GM18505 (cell line): ENCODE data around the gene ABHD14A.
A peak's percentile ranks its signal among the peaks of the same experiment; 100 is the strongest.

Experiments
- ATAC-seq: cut with Tn5 transposase; IDR thresholded peaks from one replicate; pipeline ENCODE4 v1.9.1; 2021; ENCODE audit not compliant: unreplicated experiment
- POLR2A ChIP-seq: IDR thresholded peaks from 4 replicates; pipeline ENCODE4 v1.6.1; 2011; ENCODE audit warnings: borderline replicate concordance; ENCODE audit not compliant: insufficient read depth, insufficient read length; ENCODE audit errors: extremely low read depth

Gene ABHD14A

GRCh38 chr3:51995346-51996163 lies 20.7 kb downstream of the ABHD14A start, which contains the start of gene RPL29:
RPL29 (minus strand) TSS chr3:51995895; CDS start chr3:51995461, 434 bp downstream.
- TF ChIP-seq POLR2A: peak; percentile 98
- peak; percentile 87 for ATAC-seq

GRCh38 chr3:51997172-51997571 lies 22.3 kb downstream of the ABHD14A start:
- no peak for TF ChIP-seq POLR2A
- no peak for ATAC-seq

DNA sequence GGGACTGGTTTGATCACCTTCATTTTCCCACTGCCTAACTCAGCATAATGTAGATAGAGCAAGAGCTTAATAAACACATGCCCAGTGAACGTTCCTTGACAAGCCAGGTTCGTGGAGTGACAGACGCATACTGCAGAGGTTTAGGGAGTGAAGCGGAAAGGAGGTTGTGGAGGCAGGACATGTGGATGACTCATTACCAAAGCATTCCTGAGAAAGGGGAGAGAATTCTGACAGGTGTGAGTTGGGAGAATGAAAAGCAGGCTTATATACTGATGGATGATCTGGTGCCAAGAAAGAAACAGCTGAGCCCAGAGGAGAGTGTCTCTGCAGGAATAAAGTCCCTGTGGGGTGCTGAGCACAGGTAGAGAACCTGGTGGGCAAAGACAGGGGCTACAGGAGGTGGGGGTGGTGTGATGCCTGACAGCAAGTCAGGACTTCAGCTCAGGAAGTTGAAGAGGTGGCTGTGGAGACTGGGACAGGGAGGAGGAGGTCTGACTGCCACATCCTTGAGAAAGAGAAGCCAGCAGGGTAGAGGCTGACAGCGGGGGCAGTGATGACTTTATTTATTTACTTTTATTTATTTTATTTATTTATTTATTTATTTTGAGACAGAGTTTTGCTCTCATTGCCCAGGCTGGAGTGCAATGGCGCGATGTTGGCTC lies 23.2 kb downstream of the ABHD14A start:
- TF ChIP-seq POLR2A: no peak
- no peak for ATAC-seq

GRCh38 chr3:51998774-51999173 lies 23.9 kb downstream of the ABHD14A start:
- TF ChIP-seq POLR2A: no peak
- ATAC-seq: no peak

DNA sequence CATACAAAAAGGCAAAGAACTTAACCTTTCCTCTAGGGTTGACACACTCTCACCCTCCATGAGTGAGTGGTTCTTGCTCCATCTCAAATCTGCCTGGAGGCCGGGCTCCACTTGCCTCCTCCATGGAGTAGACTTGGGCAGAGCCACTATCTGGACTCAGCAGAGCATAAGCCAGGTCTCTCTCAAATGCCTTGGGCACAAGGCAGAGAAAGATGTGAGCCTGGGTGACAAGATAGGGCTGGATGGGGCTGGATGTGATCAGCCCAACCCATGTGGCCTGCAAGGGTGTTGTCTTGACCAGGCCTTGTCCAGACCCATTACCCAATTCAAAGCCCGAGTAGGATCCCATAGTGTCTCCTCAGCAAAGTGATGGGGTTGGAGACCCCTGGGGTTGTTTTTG lies 25.0 kb downstream of the ABHD14A start:
- no peak for ATAC-seq
- no peak for TF ChIP-seq POLR2A

- TF ChIP-seq POLR2A: no peak
- peak; percentile 70 for ATAC-seq
These were observed 26.6 kb downstream of the ABHD14A start for GRCh38 chr3:52001443-52001974.

GRCh38 chr3:52002748-52003147 lies 27.9 kb downstream of the ABHD14A start:
- no peak for ATAC-seq
- no peak for TF ChIP-seq POLR2A

DNA sequence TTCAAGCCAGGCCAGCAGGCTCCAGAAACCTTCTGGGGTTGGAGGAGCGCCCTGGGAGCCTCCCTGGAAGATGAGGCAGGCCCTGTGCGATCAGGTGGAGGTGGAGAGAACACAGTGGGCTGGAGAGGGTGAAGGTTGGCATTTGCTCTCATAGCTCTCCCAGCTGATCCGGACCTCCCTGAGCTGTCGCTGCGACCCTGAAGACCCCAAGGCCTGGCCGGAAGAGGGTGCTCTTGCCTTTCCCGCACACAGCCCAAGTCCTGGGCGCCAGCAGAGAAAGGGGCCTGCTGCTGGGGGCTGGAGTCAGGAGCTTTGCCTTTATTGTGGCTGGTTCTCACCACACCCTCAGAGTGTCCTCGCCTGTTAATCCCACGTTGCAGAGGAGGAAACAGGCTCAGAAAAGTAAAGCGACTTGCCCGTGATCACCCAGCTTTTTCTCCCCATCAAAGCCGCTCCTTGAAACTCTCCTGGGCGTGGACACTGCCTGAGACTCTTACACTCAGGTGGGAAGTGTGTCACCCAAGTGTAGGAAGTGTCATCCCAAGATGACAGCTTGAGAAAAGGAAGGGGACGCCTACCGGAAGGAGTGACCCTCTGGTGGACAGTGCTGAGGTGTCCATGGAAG lies 29.4 kb downstream of the ABHD14A start:
- no peak for ATAC-seq
- TF ChIP-seq POLR2A: no peak

- TF ChIP-seq POLR2A: no peak
- ATAC-seq: no peak
These were observed 30.1 kb downstream of the ABHD14A start for GRCh38 chr3:52004906-52005395.

DNA sequence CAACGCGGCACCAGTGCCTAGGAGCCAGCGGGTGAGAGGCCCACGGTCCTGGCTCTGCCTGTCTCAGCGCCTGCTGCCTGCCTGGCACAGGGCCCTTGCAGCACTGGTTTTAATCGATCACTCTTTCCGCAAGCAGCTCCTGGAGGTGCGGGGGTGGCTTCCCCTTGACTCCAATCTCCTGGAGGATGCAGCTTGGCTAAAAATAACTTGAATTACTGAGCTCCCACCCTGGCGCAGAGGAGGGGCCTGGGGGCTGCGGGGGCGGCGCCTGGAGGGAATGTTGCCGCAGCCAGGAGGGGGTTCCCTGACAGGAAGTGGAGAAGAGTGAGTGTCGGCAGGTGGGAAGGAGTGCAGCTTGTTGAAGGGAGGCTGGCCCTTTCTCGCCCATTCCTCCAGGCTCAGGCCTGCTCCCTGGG lies 30.7 kb downstream of the ABHD14A start:
- ATAC-seq: no peak
- no peak for TF ChIP-seq POLR2A

DNA sequence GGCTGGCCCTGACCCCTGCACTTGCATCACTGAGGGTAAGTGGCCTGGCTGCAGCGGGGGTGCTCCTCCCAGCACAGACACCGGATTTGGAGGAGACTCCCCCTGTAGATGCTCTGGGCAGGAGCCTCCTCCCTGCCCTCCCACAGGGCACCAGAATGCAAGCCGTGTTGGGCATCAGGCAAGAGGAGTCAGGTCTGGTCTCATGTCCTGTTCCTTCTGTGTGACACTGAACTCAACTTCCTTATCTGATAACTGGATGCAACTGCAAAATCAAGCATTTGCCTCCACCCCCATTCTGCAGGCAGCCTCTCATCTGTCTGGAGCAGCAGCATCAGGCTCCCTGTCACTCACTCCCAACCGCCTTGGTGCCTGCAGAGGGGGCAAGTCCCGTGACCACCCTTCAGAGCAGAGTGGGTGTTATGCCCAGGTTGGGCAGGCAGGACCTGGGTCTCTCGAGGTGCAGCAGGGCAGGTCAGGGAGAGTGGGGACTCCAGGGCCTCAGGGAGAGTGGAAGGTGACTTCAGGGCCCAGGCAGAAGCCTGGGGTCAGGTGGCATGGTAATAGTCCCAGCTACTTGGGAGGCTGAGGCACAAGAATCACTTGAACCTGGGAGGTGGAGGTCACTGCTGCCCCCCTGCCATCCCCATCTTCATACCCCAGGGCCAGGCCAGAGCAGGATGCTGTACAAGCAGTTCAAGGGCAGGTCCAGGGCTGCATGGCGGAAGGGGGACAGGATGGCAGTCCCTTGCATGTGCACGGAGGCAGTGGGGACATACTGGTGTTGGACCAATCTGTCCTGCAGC lies 31.4 kb downstream of the ABHD14A start:
- TF ChIP-seq POLR2A: no peak
- no peak for ATAC-seq

DNA sequence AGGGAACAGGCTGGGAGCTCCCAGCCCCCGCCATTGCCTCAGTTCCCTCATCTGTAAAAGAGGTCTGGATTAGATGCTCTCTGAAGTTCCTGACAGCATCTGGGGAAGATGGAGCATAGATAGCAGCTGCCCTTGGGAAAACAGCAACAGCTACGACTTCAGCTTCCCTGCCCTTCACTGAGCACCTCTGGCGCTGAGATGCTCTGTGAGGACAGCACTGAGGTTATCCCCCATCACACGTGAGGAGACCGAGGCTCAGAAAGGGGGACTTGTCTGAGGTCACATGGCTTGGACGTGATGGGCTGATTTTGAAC lies 31.9 kb downstream of the ABHD14A start:
- no peak for ATAC-seq
- TF ChIP-seq POLR2A: no peak

GRCh38 chr3:52007291-52007690 lies 32.4 kb downstream of the ABHD14A start:
- TF ChIP-seq POLR2A: no peak
- no peak for ATAC-seq
